Measurements from ENCODE around the gene CAMTA2. TPM values are rescaled to one million over a fixed set of nuclear protein-coding genes. Genes with fewer than 3 reads are reported as not detected.
A peak's percentile ranks its signal among the peaks of the same experiment; 100 is the strongest.

CAMTA2 gene
- polyA plus RNA-seq, 1 donor, result 32.9 TPM

GRCh38 chr17:4969047-4969550 lies 18.4 kb downstream of the CAMTA2 start:
- DNase-seq, result no peak

GRCh38 chr17:4968486-4969046 lies 18.9 kb downstream of the CAMTA2 start:
- no peak for DNase-seq

- DNase-seq, result peak; percentile 99
These were observed 19.7 kb downstream of the CAMTA2 start, which contains the start of gene SPAG7 for GRCh38 chr17:4967539-4968485. SPAG7 (minus strand) TSS chr17:4967817; CDS start chr17:4967804, 13 bp downstream.

GRCh38 chr17:4966844-4967538 lies 20.5 kb downstream of the CAMTA2 start:
- peak; percentile 98 for DNase-seq

GRCh38 chr17:4965311-4965986 lies 22.0 kb downstream of the CAMTA2 start:
- DNase-seq, result no peak

- no peak for DNase-seq
These were observed 27.1 kb downstream of the CAMTA2 start for GRCh38 chr17:4960279-4960922.

GRCh38 chr17:4959261-4959965 lies 28.1 kb downstream of the CAMTA2 start:
- DNase-seq, result no peak

GRCh38 chr17:4958102-4958501 lies 29.4 kb downstream of the CAMTA2 start:
- DNase-seq, result no peak

- DNase-seq, result no peak
These were observed 30.9 kb downstream of the CAMTA2 start for GRCh38 chr17:4956493-4957061.

GRCh38 chr17:4955091-4955490 lies 32.4 kb downstream of the CAMTA2 start:
- no peak for DNase-seq

- DNase-seq, result no peak
These were observed 34.0 kb downstream of the CAMTA2 start for GRCh38 chr17:4953451-4953961.

GRCh38 chr17:4951486-4951885 lies 36.0 kb downstream of the CAMTA2 start:
- no peak for DNase-seq

- DNase-seq, result no peak
These were observed 36.7 kb downstream of the CAMTA2 start, which contains the start of gene ENO3 for GRCh38 chr17:4950746-4951204. ENO3 (plus strand) TSS chr17:4951119; CDS start chr17:4951830, 711 bp downstream.

- DNase-seq, result no peak
These were observed 37.3 kb downstream of the CAMTA2 start for GRCh38 chr17:4950075-4950745.

GRCh38 chr17:4949321-4950074 lies 38.0 kb downstream of the CAMTA2 start:
- peak; percentile 64 for DNase-seq

GRCh38 chr17:4948931-4949320 lies 38.5 kb downstream of the CAMTA2 start:
- DNase-seq, result peak; percentile 93

- peak; percentile 93 for DNase-seq
These were observed 39.1 kb downstream of the CAMTA2 start, which contains the start of gene PFN1 for GRCh38 chr17:4948166-4948930. PFN1 (minus strand) TSS chr17:4948530; CDS start chr17:4948394, 136 bp downstream.

Data from hindlimb muscle (tissue), 1 donor.